OCI-LY3 (cell line): ENCODE measurements around the gene CD84.

ENCODE experiments used
- H2AFZ ChIP-seq: fragments of 200-600, 300-600 bp; shearing (Covaris generic); 2 replicates; pipeline ENCODE4 v1.6.0; 2014; ENCODE audit warnings: antibody characterized with exemption, low read depth, low read length
- H3K27ac ChIP-seq: fragments of 200-600, 300-600 bp; sonication (generic); 2 replicates; pipeline ENCODE4 v1.5.1; 2014; ENCODE audit warnings: mild to moderate bottlenecking, low read length, moderate library complexity, mixed read lengths
- H3K27me3 ChIP-seq: fragments of 200-600, 300-600 bp; sonication (generic); 2 replicates; pipeline ENCODE4 v1.6.1; 2014; ENCODE audit warnings: low read depth, low read length, mixed read lengths
- H3K36me3 ChIP-seq: fragments of 200-600, 300-600 bp; sonication (generic); replicated peaks from 2 replicates; pipeline ENCODE3; 2014; ENCODE audit warnings: low read depth, low read length, mixed read lengths
- H3K4me1 ChIP-seq: fragments of 300-600, 200-600 bp; sonication (generic); 2 replicates; pipeline ENCODE4 v1.6.1; 2014; ENCODE audit warnings: low read length, mixed read lengths
- H3K4me2 ChIP-seq: fragments of 200-600, 300-600 bp; sonication (generic); 2 replicates; pipeline ENCODE4 v1.6.1; 2014; ENCODE audit warnings: low read length, mixed read lengths
- H3K4me3 ChIP-seq: fragments of 300-600, 200-600 bp; sonication (generic); 2 replicates; pipeline ENCODE4 v1.5.1; 2014; ENCODE audit warnings: antibody characterized with exemption, mild to moderate bottlenecking, low read length, moderate library complexity
- H3K79me2 ChIP-seq: fragments of 300-600, 200-600 bp; shearing (Covaris generic); 2 replicates; pipeline ENCODE4 v1.6.1; 2014; ENCODE audit warnings: mild to moderate bottlenecking, low read length, mixed read lengths
- H3K9ac ChIP-seq: fragments of 300-600, 200-600 bp; shearing (Covaris generic); 2 replicates; pipeline ENCODE4 v1.6.0; 2014; ENCODE audit warnings: mild to moderate bottlenecking, low read length, moderate library complexity
- H3K9me3 ChIP-seq: fragments of 200-600, 300-600 bp; shearing (Covaris generic); 2 replicates; pipeline ENCODE4 v1.6.1; 2014; ENCODE audit warnings: low read length, mixed read lengths; ENCODE audit not compliant: insufficient read depth
- H4K20me1 ChIP-seq: fragments of 200-600, 300-600 bp; sonication (generic); 2 replicates; pipeline ENCODE4 v1.6.1; 2016; ENCODE audit warnings: low read length, mixed read lengths; ENCODE audit not compliant: insufficient read depth
- CTCF ChIP-seq: fragments of 200-600, 300-600 bp; sonication (generic); IDR thresholded peaks from 2 replicates; pipeline ENCODE4 v1.5.1; 2014; ENCODE audit warnings: antibody characterized with exemption, low read length, low read depth
- EZH2phosphoT487 ChIP-seq: fragments of 200-600 bp; shearing (Covaris generic); IDR thresholded peaks from 2 replicates; pipeline ENCODE4 v1.6.1; 2018; ENCODE audit warnings: antibody characterized with exemption, mixed run types, low read depth

CD84 gene

GRCh38 chr1:160625725-160626498, 46.6 kb upstream of the CD84 start:
- H3K36me3 ChIP-seq = no peaks in the 10 kb centered on the region
- no peaks in the 10 kb centered on the region for H4K20me1 ChIP-seq
- H3K9me3 ChIP-seq = no peaks in the 10 kb centered on the region
- H3K27me3 ChIP-seq = no peaks in the 10 kb centered on the region
- no peak overlapping the region for H2AFZ ChIP-seq
- no peak overlapping the region for H3K4me3 ChIP-seq
- no peaks in the 10 kb centered on the region for H3K79me2 ChIP-seq
- H3K27ac ChIP-seq = peak overlapping the region; percentile 9; the same call in 1 of the 2 replicates
- peak overlapping the region; percentile 46 for H3K4me2 ChIP-seq
- peaks cover 68% of the 10 kb centered on the region for H3K4me1 ChIP-seq
- H3K9ac ChIP-seq = no peak overlapping the region
- TF ChIP-seq CTCF (no peak), EZH2phosphoT487 (no peak)

- Histone ChIP-seq H3K9ac (no peak overlapping the region), H3K9me3 (no peaks in the 10 kb centered on the region), H3K79me2 (no peaks in the 10 kb centered on the region), H4K20me1 (no peaks in the 10 kb centered on the region), H3K4me3 (no peak overlapping the region), H3K27me3 (no peaks in the 10 kb centered on the region), H3K36me3 (no peaks in the 10 kb centered on the region), H3K4me2 (peak overlapping the region; percentile 46), H3K4me1 (peaks cover 69% of the 10 kb centered on the region), H3K27ac (peak overlapping the region; percentile 9; the same call in 1 of the 2 replicates), H2AFZ (no peak overlapping the region)
- TF ChIP-seq CTCF = no peak
- no peak for TF ChIP-seq EZH2phosphoT487
Observed at GRCh38 chr1:160625321-160625720, 46.0 kb upstream of the CD84 start.

GRCh38 chr1:160624464-160624863, 45.2 kb upstream of the CD84 start:
- no peaks in the 10 kb centered on the region for H4K20me1 ChIP-seq
- no peak overlapping the region for H3K27ac ChIP-seq
- H3K9ac ChIP-seq = no peak overlapping the region
- H2AFZ ChIP-seq = no peak overlapping the region
- no peak overlapping the region for H3K4me3 ChIP-seq
- no peaks in the 10 kb centered on the region for H3K27me3 ChIP-seq
- no peak overlapping the region for H3K4me2 ChIP-seq
- H3K9me3 ChIP-seq = no peaks in the 10 kb centered on the region
- TF ChIP-seq CTCF (no peak), EZH2phosphoT487 (no peak)
- peaks cover 69% of the 10 kb centered on the region for H3K4me1 ChIP-seq
- no peaks in the 10 kb centered on the region for H3K79me2 ChIP-seq
- no peaks in the 10 kb centered on the region for H3K36me3 ChIP-seq

GRCh38 chr1:160623862-160624261, 44.6 kb upstream of the CD84 start:
- Histone ChIP-seq H3K9ac (no peak overlapping the region), H3K36me3 (no peaks in the 10 kb centered on the region), H3K4me1 (peaks cover 69% of the 10 kb centered on the region), H3K4me3 (no peak overlapping the region), H2AFZ (0 out of 2 replicates have a peak overlapping the region, but pooled peaks have one; percentile 16), H3K79me2 (no peaks in the 10 kb centered on the region), H3K27ac (no peak overlapping the region), H3K4me2 (no peak overlapping the region), H3K27me3 (no peaks in the 10 kb centered on the region), H4K20me1 (no peaks in the 10 kb centered on the region), H3K9me3 (no peaks in the 10 kb centered on the region)
- TF ChIP-seq CTCF = no peak
- no peak for TF ChIP-seq EZH2phosphoT487
